ENCODE results near the gene A3GALT2. TPM values are rescaled to one million over a fixed set of nuclear protein-coding genes. Genes with fewer than 3 reads are reported as not detected.

The A3GALT2 gene
- polyA plus RNA-seq, 1 of the 3 experiments (the other 2 are of a cell fraction), result 0.07 TPM

- no peak overlapping the region for H3K4me2 ChIP-seq
- H2AFZ ChIP-seq (ENCODE audit: low read depth), result no peak overlapping the region
- no peaks in the 10 kb centered on the region for H3K27me3 ChIP-seq (ENCODE audit: insufficient read depth)
- no peaks in the 10 kb centered on the region for H3K79me2 ChIP-seq (ENCODE audit: insufficient read depth)
- no peak overlapping the region for H3K9ac ChIP-seq
- no peak overlapping the region; a peak in 1 of 4 replicates for H3K4me3 ChIP-seq (ENCODE audit: low read depth in 2 of 2, low read length in 1 of 2)
- ChIA-PET POLR2A (interaction anchor here (2.1 to 2.5 kb wide), 2 partner anchors 10 to 15 kb away, joined by 8 to 10 read pairs; no protein-coding TSS in a partner anchor), CTCF (interaction anchor here (0.6 to 11.3 kb wide), 7 partner anchors 9 to 269 kb away, joined by 3 to 167 read pairs (median 6); no protein-coding TSS in a partner anchor)
- no peak for DNase-seq
- H4K20me1 ChIP-seq (ENCODE audit: insufficient read depth), result no peaks in the 10 kb centered on the region
- H3K4me1 ChIP-seq (ENCODE audit: control insufficient read depth in 1 of 2, insufficient read depth in 2 of 2, low read depth in 1 of 2, low read length in 1 of 2), result peaks cover 0 to 57% of the 10 kb centered on the region in 2 experiments
- TF ChIP-seq SIN3A (IDR thresholded peaks at IDR 0.05; ENCODE audit: borderline replicate concordance, low read depth, low read length) (no peak), RFX5 (IDR thresholded peaks at IDR 0.05; ENCODE audit: low read length) (no peak)
- no peaks in the 10 kb centered on the region for H3K9me3 ChIP-seq
- WGBS (ENCODE audit: low lambda C conversion rate), result 89% methylated on average over 5 of the region's 5 CpGs
- peak overlapping the region in 1 of 2 experiments; percentile 88; a peak in 2 of 4 replicates for H3K27ac ChIP-seq (ENCODE audit: low read depth in 2 of 2, low read length in 1 of 2)
- H3K9me2 ChIP-seq, result no peaks in the 10 kb centered on the region
- H3K36me3 ChIP-seq (replicated peaks in 1 of 2; ENCODE audit: control insufficient read depth in 1 of 2, insufficient read depth in 2 of 2, low read length in 1 of 2), result peaks cover 19 to 49% of the 10 kb centered on the region in 2 experiments
- no peaks in the 10 kb centered on the region for H3F3A ChIP-seq (replicated peaks; ENCODE audit: insufficient read depth)
Measured at GRCh38 chr1:33363470-33363861, 42.6 kb upstream of the A3GALT2 start.

GRCh38 chr1:33363021-33363420, 42.1 kb upstream of the A3GALT2 start:
- H3K36me3 ChIP-seq (replicated peaks in 1 of 2; ENCODE audit: control insufficient read depth in 1 of 2, insufficient read depth in 2 of 2, low read length in 1 of 2), result peaks cover 22 to 52% of the 10 kb centered on the region in 2 experiments
- H3K27me3 ChIP-seq (ENCODE audit: insufficient read depth), result no peaks in the 10 kb centered on the region
- no peaks in the 10 kb centered on the region for H4K20me1 ChIP-seq (ENCODE audit: insufficient read depth)
- H3F3A ChIP-seq (replicated peaks; ENCODE audit: insufficient read depth), result no peaks in the 10 kb centered on the region
- no peak for DNase-seq
- WGBS (ENCODE audit: low lambda C conversion rate), result 72% methylated on average over 5 of the region's 5 CpGs
- no peak overlapping the region for H3K4me2 ChIP-seq
- H3K9ac ChIP-seq, result no peak overlapping the region
- peak overlapping the region in 1 of 2 experiments; percentile 88; a peak in 2 of 4 replicates for H3K27ac ChIP-seq (ENCODE audit: low read depth in 2 of 2, low read length in 1 of 2)
- CTCF ChIA-PET, result interaction anchor here (0.6 to 11.3 kb wide), 5 partner anchors 10 to 236 kb away, joined by 3 to 167 read pairs (median 6); no protein-coding TSS in a partner anchor
- no peak for TF ChIP-seq RCOR1 (IDR thresholded peaks at IDR 0.05; ENCODE audit: low read length)
- TF ChIP-seq CTCF (IDR thresholded peaks at IDR 0.05), result no peak
- no peak for TF ChIP-seq USF1 (IDR thresholded peaks at IDR 0.05; ENCODE audit: borderline replicate concordance, low read depth)
- TF ChIP-seq TEAD4 (IDR thresholded peaks at IDR 0.05; ENCODE audit: borderline replicate concordance, insufficient read depth), result no peak
- TF ChIP-seq EP300 (IDR thresholded peaks at IDR 0.05; ENCODE audit: borderline replicate concordance in 1 of 2, low read depth in 1 of 2, low read length in 1 of 2), result no peak
- TF ChIP-seq RFX5 (IDR thresholded peaks at IDR 0.05; ENCODE audit: low read length), result no peak
- TF ChIP-seq ELF1 (IDR thresholded peaks at IDR 0.05), result no peak
- H3K79me2 ChIP-seq (ENCODE audit: insufficient read depth), result no peaks in the 10 kb centered on the region
- H3K9me3 ChIP-seq, result no peaks in the 10 kb centered on the region
- no peak overlapping the region for H3K4me3 ChIP-seq (ENCODE audit: low read depth in 2 of 2, low read length in 1 of 2)
- H3K9me2 ChIP-seq, result no peaks in the 10 kb centered on the region
- POLR2A ChIA-PET, result interaction anchor here (2.1 to 2.5 kb wide), 2 partner anchors 10 to 14 kb away, joined by 8 to 10 read pairs; no protein-coding TSS in a partner anchor
- H2AFZ ChIP-seq (ENCODE audit: low read depth), result no peak overlapping the region
- H3K4me1 ChIP-seq (ENCODE audit: control insufficient read depth in 1 of 2, insufficient read depth in 2 of 2, low read depth in 1 of 2, low read length in 1 of 2), result peaks cover 0 to 56% of the 10 kb centered on the region in 2 experiments

All from SK-N-SH (cell line).